ENCODE results near the gene STK35.

STK35 gene

DNA sequence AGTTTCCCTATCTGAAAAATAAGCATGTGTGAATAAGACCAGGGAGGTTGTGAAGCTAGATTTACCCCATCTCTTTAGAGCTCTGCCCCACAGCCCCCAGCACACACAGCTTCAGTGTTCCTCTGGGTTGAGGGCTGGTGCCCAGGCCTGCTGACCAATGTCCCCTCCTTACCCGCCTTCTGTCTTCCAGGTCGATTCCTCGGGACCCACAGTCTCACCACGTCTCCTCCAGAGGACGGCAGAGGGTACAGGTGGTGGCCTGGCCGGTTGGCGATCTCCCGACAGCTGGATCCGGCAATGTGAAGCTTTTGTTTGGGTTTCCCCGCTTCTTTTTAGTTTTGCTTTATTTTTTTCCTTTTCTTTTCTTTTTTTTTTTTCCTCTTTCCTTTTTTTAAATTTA is 42.0 kb downstream of the STK35 start:
- TF ChIP-seq JUND (IDR thresholded peaks at IDR 0.05; ENCODE audit: low read depth): no peak
- in situ Hi-C loops (cut with HindIII; ENCODE audit: low pct_unique_long_range_greater_than_20kb, low sequenced_read_pairs): no loop called here
- no peak for DNase-seq (ENCODE audit: low read depth in 1 of 2, low spot score in 1 of 2)

DNA sequence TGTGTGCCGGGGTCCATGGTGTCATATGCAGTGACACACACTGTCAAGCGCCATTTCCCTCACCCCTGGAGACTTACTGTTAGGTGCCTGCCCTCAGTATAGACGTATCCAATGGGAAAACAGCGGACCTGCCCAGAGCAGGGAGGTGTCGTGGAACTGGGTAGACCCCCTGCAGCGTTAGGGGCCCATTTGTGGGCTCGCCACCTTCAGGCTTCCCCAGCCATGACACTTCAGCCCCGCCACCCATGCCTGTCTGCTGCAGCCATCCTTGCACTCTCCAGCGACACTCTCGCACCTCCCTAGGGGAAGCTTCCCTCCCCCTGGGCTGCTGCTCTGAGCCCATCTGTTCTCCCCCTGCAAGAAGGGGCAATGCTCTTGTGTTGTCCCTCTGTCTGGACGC is 43.2 kb downstream of the STK35 start:
- DNase-seq (ENCODE audit: low read depth in 1 of 2, low spot score in 1 of 2): no peak
- TF ChIP-seq JUND (IDR thresholded peaks at IDR 0.05; ENCODE audit: low read depth): no peak
- in situ Hi-C loops (cut with HindIII; ENCODE audit: low pct_unique_long_range_greater_than_20kb, low sequenced_read_pairs): no loop called here

DNA sequence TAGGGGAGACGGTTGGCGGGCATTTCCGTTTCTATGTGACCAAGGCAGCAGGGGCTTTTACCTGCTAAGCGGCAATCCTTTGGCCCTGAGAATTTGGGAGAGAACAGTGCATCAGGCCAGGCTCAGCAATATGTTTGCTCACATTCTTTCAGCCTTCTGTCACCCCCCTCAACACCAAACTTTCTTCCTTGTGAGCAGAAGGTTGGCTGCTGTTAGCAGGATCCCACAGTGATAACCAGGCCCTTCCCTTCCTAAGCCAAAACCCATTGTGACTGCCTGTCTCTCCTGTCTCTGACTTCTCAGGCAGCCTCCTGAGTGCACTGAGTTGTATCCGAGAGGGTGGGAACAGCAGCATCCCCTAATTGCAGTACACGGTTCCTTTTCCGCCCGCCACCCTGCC is 43.7 kb downstream of the STK35 start:
- DNase-seq (ENCODE audit: low read depth in 1 of 2, low spot score in 1 of 2): no peak
- no peak for TF ChIP-seq JUND (IDR thresholded peaks at IDR 0.05; ENCODE audit: low read depth)
- in situ Hi-C loops (cut with HindIII; ENCODE audit: low pct_unique_long_range_greater_than_20kb, low sequenced_read_pairs): no loop called here

DNA sequence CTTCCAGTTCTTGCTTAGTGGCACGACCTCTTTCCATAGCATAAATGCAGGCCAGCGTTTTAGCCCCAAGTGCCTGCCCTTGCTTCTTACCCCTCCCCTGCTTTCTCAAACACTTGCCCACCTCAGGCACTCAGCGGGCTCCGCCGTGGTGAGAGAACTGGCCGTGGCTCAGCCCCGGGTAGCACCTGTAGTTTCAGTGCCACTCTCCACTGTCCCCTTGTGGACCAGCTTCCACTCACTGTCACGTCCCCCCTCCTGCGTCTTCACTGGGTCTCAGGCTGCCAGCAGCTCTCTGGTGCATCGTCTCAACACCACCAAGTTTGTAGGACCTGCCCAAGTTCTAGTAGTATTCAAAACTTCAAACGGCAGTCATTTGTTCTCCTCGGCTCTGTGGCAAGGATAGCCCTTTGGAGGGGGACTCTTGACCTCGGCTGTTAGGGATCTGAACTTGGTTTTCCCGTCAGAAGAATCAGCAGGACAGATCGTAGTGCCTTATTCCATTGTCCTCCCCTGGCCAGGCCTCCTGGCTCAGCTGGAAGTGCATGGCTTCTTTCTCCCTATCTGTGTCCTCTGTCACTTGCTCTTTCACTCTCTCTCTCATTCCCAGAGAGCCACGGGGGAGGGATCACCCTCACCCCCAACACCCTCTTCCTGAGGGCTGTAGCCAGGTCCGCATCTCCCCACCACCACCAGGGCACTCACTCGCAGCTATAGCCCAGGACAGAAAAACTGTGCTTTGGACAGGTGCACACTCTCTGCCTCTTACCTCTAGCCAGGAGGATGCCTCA is 44.6 kb downstream of the STK35 start:
- no peak for DNase-seq (ENCODE audit: low read depth in 1 of 2, low spot score in 1 of 2)
- in situ Hi-C loops (cut with HindIII; ENCODE audit: low pct_unique_long_range_greater_than_20kb, low sequenced_read_pairs): no loop called here
- no peak for TF ChIP-seq JUND (IDR thresholded peaks at IDR 0.05; ENCODE audit: low read depth)

DNA sequence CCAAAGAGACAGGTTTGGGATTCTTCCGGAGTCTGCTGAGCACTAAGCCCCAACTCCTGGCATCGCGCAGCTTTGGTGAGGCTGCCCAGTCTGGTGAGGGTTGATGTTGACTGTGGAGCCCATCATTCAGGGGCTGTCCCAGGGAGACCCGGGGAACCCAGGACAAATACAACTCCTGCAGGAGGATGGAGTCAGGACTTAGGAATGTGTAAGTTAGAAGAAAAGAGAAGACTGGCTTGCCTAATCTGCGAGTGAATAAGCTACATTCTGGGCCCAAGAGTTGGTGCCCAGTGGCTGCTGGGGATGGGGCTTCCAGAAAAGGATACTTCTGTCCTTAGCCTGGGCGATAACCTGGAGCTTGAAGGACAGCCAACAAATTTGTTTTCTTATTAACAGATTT is 47.9 kb downstream of the STK35 start:
- no peak for TF ChIP-seq JUND (IDR thresholded peaks at IDR 0.05; ENCODE audit: low read depth)
- no peak for DNase-seq (ENCODE audit: low read depth in 1 of 2, low spot score in 1 of 2)
- in situ Hi-C loops (cut with HindIII; ENCODE audit: low pct_unique_long_range_greater_than_20kb, low sequenced_read_pairs): no loop called here

DNA sequence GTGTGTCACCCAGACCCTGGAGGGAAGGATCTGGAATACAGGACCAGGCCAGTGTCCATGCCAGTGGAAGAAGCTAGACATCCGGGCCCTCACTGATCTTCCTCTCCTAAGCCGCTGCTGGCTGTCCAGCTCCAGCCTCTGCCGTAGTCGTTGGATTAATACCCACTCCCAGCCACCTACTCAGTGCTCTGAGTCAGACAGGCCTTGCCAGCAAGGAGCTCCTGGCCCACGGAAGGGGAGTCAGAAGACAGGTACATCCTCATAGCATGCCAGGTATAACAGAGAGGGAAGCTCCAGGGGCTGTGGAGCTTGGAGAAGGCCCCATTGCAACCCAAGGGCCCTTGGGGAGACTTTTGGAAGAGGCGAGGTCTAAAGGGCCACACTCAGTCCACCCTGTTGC is 49.0 kb downstream of the STK35 start:
- DNase-seq (ENCODE audit: low read depth in 1 of 2, low spot score in 1 of 2): no peak
- no peak for TF ChIP-seq JUND (IDR thresholded peaks at IDR 0.05; ENCODE audit: low read depth)
- in situ Hi-C loops (cut with HindIII; ENCODE audit: low pct_unique_long_range_greater_than_20kb, low sequenced_read_pairs): no loop called here

DNA sequence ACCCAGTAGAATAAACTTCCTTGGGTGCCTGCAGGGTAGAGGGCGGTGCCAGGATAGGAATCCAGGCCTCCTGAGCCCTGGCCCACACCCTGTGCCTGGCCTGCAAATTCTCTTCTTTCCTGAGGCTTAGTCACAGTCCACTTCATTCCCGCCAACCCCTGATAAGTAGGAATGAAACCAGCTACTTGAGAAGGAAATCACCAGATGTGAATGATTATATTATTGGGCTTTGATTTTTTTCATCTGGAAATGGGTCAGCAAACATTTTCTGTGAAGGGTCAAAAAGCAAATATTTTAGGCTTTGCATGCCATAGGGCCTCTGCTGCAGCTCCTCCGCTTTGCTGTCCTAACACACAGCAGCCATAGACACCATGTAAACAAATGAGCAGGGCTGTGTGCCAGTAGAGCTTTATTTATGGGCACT is 50.2 kb downstream of the STK35 start:
- peak in 1 of 2 experiments; percentile 16 for DNase-seq (ENCODE audit: low read depth in 1 of 2, low spot score in 1 of 2)
- TF ChIP-seq JUND (IDR thresholded peaks at IDR 0.05; ENCODE audit: low read depth): no peak
- in situ Hi-C loops (cut with HindIII; ENCODE audit: low pct_unique_long_range_greater_than_20kb, low sequenced_read_pairs): no loop called here

DNA sequence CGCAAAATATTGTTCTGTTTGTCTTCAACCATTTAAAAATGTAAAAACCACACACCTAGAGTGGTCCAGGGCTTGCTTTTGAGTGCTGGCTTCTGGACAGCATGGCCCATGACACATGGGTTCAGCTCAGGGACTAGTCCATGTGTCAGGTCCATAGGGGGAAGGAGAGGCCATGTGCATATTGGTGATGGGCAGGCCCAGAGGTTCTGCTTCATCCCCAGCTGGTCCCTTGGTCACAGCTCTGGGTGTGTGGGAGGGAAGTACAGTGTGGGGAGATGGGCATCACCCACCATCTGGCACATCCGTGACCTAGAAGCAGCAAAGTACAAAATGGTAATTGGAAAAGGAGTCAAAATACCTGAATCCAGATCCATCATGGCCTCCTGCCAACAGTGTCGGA is 50.7 kb downstream of the STK35 start:
- TF ChIP-seq JUND (IDR thresholded peaks at IDR 0.05; ENCODE audit: low read depth): no peak
- in situ Hi-C loops (cut with HindIII; ENCODE audit: low pct_unique_long_range_greater_than_20kb, low sequenced_read_pairs): no loop called here
- no peak for DNase-seq (ENCODE audit: low read depth in 1 of 2, low spot score in 1 of 2)

DNA sequence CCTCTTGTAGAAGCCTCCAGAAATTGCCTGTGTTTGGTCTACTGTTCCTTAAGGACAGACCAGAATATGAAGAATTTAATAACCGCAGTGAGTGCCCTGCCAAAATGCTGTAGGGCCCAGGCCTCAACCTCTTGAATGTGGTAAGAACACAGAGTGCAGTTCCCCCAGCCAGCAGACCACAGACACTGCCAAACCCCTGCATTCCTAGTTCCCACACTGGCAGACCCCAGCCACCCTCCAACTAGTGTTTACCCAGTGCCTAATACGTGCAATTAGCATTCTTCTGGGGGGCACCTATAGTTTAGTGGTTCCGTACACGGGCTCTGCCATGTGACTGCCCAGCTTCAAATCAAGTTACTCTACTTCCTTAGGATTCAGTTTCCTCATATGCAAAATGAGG is 51.7 kb downstream of the STK35 start:
- no peak for DNase-seq (ENCODE audit: low read depth in 1 of 2, low spot score in 1 of 2)
- no peak for TF ChIP-seq JUND (IDR thresholded peaks at IDR 0.05; ENCODE audit: low read depth)
- in situ Hi-C loops (cut with HindIII; ENCODE audit: low pct_unique_long_range_greater_than_20kb, low sequenced_read_pairs): no loop called here

DNA sequence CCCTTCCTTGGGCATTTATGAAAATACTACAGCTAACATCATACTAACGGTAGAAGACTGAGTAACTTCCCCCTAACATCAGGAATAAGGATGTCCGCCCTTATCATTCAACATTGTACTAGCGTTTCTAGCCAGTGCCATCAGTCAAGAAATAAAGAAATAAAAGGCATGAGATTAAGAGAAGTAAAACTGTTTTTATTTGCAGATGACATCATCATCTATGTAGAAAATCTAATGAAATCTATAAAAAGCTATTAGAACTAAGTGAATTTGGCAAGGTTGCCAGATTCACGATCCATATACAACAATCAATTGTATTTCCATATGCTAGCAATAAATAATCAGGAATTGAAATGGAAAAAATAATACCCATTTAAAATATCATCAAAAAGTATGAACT is 54.6 kb downstream of the STK35 start:
- in situ Hi-C loops (cut with HindIII; ENCODE audit: low pct_unique_long_range_greater_than_20kb, low sequenced_read_pairs): no loop called here
- TF ChIP-seq JUND (IDR thresholded peaks at IDR 0.05; ENCODE audit: low read depth): no peak
- DNase-seq (ENCODE audit: low read depth in 1 of 2, low spot score in 1 of 2): no peak

DNA sequence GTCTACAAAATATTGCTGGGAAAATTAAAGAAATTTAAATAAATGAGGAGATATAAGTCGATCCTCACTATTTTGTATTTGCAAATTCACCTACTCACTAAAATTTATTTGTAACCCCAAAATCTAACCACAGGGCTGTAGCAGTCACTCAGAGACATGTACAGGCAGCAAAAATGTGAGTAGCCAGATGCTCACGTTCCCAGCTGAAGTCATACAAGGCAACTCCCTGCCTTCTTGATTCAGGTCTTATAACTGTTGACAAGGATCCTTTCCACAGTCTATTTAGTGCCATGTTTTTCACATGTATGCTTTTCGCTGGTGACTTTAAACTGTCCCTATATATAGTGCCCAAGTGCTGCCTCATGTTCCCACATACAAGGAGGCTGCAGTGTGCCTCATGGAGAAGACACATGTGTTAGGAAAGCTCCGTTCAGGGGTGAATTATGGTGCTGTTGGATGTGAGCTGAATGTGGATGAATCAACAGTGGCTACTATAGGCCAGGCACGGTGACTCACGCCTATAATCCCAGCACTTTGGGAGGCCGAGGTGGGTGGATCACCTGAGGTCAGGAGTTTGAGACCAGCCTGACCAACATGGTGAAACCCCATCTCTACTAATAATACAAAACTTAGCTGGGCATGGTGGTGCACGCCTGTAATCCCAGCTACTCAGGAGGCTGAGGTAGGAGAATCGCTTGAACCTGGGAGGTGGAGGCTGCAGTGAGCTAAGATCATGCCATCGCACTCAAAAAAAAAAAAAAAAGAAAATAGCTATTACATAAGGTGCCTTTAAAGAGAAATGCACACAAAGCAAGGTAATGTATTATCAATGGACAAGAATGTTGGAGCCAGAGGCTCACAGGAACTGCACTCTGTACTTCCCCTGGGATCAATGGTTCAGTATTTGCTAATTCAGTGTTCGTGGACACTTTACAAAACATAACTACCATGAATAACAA is 55.3 kb downstream of the STK35 start:
- in situ Hi-C loops (cut with HindIII; ENCODE audit: low pct_unique_long_range_greater_than_20kb, low sequenced_read_pairs): no loop called here
- DNase-seq (ENCODE audit: low read depth in 1 of 2, low spot score in 1 of 2): no peak
- TF ChIP-seq JUND (IDR thresholded peaks at IDR 0.05; ENCODE audit: low read depth): no peak

DNA sequence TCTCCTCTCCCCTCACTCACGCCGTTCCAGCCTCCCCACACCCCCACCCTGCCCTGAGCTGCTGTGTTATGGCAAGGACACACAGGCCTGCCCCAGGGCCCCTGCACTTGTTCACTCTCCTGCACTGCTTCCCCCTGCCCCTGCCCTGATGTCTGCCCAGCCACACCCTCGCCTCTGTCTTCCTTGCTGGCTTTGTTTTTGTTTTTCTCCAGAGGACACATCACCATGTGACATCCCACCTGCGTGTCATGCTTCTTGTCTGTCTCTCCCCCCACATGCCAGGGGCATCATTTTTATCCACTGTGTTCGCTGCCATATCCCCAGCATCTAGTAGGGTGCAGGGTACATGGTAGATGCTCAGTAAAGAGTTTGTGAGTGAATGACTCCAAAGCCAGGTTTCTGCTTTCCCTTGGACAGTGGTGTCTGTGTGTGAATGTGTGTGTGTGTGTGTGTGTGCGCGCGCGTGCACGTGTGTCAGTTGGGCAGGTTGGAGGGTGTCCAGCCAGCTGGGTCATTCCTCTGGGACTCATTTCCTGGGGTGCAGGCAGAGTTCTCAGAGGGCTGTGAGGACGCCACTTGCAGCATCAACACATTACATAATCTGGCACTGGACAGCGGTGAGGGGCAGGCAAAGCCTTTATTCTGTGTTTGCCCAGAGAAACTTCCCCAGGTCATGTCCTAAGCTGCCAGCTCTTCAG is 60.6 kb downstream of the STK35 start:
- in situ Hi-C loops (cut with HindIII; ENCODE audit: low pct_unique_long_range_greater_than_20kb, low sequenced_read_pairs): no loop called here
- no peak for DNase-seq (ENCODE audit: low read depth in 1 of 2, low spot score in 1 of 2)
- no peak for TF ChIP-seq JUND (IDR thresholded peaks at IDR 0.05; ENCODE audit: low read depth)

DNA sequence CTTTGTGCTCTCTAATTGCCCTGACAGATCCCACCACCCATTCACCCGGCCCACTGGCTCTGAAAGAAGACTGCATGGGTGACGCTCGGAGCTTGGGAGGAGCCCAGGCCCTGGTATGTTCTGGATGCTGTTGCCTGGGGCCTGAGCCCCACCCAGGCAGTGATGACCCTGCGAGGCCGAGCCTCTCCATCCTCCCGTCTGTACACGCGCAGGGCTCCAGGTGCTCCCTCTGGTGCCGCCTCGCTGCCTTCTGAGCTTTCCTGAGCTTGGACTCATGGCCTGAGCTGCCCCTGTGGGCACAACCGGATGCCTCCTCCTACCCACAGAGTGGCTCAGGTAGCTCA is 61.2 kb downstream of the STK35 start:
- DNase-seq (ENCODE audit: low read depth in 1 of 2, low spot score in 1 of 2): no peak
- in situ Hi-C loops (cut with HindIII; ENCODE audit: low pct_unique_long_range_greater_than_20kb, low sequenced_read_pairs): no loop called here
- TF ChIP-seq JUND (IDR thresholded peaks at IDR 0.05; ENCODE audit: low read depth): no peak
